DOHH2 (cell line): ENCODE data around the gene NBAS.

Experiments
- EZH2phosphoT487 ChIP-seq: fragments of 200-600 bp; sonication (generic); IDR thresholded peaks from 2 replicates; pipeline ENCODE4 v1.6.1; 2017; ENCODE audit warnings: borderline replicate concordance, mild to moderate bottlenecking, antibody characterized with exemption, low read length, moderate library complexity, mixed read lengths
- TF ChIP-seq, protein P1 (sequence below): fragments of 200-600 bp; sonication (generic); IDR thresholded peaks from one replicate; pipeline ENCODE4 v1.5.1; 2014; ENCODE audit warnings: antibody characterized with exemption, mild to moderate bottlenecking, low read depth, low read length; ENCODE audit not compliant: poor library complexity, severe bottlenecking

DNA sequence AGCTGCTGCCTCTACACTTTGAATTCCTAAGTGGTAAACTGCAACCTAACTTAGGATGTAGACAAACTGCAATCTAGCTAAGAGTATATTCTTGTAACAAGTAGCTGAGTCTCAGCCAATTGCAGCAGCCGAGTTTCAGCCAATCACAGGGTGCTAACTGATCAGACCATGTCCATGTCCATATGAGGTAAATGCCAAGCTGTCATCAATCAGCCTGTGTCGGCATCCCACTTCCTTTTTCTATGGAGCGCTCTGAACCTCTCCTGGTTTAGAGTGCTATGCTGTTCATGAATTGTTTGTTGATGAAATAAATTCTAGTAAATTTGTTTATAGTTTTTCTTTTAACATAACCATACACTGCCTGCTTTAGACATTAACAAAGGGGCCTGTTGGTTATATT lies 408.8 kb downstream of the NBAS start:
- TF ChIP-seq, protein P1, sequence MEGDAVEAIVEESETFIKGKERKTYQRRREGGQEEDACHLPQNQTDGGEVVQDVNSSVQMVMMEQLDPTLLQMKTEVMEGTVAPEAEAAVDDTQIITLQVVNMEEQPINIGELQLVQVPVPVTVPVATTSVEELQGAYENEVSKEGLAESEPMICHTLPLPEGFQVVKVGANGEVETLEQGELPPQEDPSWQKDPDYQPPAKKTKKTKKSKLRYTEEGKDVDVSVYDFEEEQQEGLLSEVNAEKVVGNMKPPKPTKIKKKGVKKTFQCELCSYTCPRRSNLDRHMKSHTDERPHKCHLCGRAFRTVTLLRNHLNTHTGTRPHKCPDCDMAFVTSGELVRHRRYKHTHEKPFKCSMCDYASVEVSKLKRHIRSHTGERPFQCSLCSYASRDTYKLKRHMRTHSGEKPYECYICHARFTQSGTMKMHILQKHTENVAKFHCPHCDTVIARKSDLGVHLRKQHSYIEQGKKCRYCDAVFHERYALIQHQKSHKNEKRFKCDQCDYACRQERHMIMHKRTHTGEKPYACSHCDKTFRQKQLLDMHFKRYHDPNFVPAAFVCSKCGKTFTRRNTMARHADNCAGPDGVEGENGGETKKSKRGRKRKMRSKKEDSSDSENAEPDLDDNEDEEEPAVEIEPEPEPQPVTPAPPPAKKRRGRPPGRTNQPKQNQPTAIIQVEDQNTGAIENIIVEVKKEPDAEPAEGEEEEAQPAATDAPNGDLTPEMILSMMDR: no peak
- TF ChIP-seq EZH2phosphoT487: no peak
